WTC11 (cell line): ENCODE data around the gene NDUFV2. TPM values are rescaled to one million over a fixed set of nuclear protein-coding genes. Genes with fewer than 3 reads are reported as not detected.
"Not testable (repeated sequence)": the region's sequence is repeated elsewhere in the genome, so short reads cannot be mapped to it uniquely, and the experiment has no call there.

ENCODE experiments used
- ATAC-seq: fragments of 200-7000 bp; cut with Tn5 transposase; 2 replicates; pipeline ENCODE4 v1.10.0; 2021; ENCODE audit warnings: mild to moderate bottlenecking, moderate library complexity
- CTCF ChIA-PET: fragments of 300-600 bp; sonication (Branson Sonifier 250); formaldehyde crosslinking; loops from one replicate; lab custom pipeline; 2021; ENCODE audit warnings: antibody characterized with exemption; lab: Charles Lee
- POLR2A ChIA-PET: fragments of 350-600 bp; sonication (Branson Sonifier 250); formaldehyde crosslinking; loops from one replicate; lab custom pipeline; 2021; ENCODE audit warnings: antibody characterized with exemption; lab: Charles Lee
- DNase-seq: peaks from one replicate; pipeline ENCODE4 v3.0.0; 2021; ENCODE audit warnings: low spot score
- H3K27ac Mint-ChIP-seq: 2 replicates; pipeline ENCODE4 v1.8.0; 2021; ENCODE audit warnings: mixed read lengths
- H3K27me3 Mint-ChIP-seq: 2 replicates; pipeline ENCODE4 v1.8.0; 2021; ENCODE audit warnings: low read depth, mild to moderate bottlenecking, moderate library complexity, mixed read lengths
- H3K36me3 Mint-ChIP-seq: 2 replicates; pipeline ENCODE4 v1.8.0; 2021; ENCODE audit warnings: mixed read lengths
- H3K4me1 Mint-ChIP-seq: 2 replicates; pipeline ENCODE4 v1.8.0; 2022; ENCODE audit warnings: mixed read lengths
- H3K4me3 Mint-ChIP-seq: 2 replicates; pipeline ENCODE4 v1.8.0; 2021; ENCODE audit warnings: mild to moderate bottlenecking, moderate library complexity, mixed read lengths
- H3K9me3 Mint-ChIP-seq: 2 replicates; pipeline ENCODE4 v1.8.0; 2021; ENCODE audit warnings: mixed read lengths
- ARID4B ChIP-seq: sonication (generic); formaldehyde crosslinking; IDR thresholded peaks from 2 replicates; pipeline ENCODE4 v1.8.0; 2023; ENCODE audit warnings: missing genetic modification reagents, mild to moderate bottlenecking, borderline replicate concordance
- IRF2 ChIP-seq: sonication (generic); formaldehyde crosslinking; IDR thresholded peaks from 2 replicates; pipeline ENCODE4 v1.8.0; 2022; ENCODE audit warnings: low read depth, missing genetic modification reagents, borderline replicate concordance
- RELA ChIP-seq: sonication (generic); formaldehyde crosslinking; IDR thresholded peaks from 2 replicates; pipeline ENCODE4 v1.8.1; 2022; ENCODE audit warnings: missing genetic modification reagents, mild to moderate bottlenecking, borderline replicate concordance
- ZNF121 ChIP-seq: sonication (generic); formaldehyde crosslinking; IDR thresholded peaks from 2 replicates; pipeline ENCODE4 v1.8.0; 2023; ENCODE audit warnings: missing genetic modification reagents
- ZNF138 ChIP-seq: sonication (generic); formaldehyde crosslinking; conservative IDR thresholded peaks from 2 replicates; pipeline ENCODE4 v1.8.1; 2022; ENCODE audit warnings: mild to moderate bottlenecking, moderate library complexity, missing genetic modification reagents
- ZNF396 ChIP-seq: fragments of 250-450 bp; sonication (Bioruptor Pico); IDR thresholded peaks from 2 replicates; pipeline ENCODE4 v1.8.0; 2021; ENCODE audit warnings: mild to moderate bottlenecking, moderate library complexity, borderline replicate concordance
- ZSCAN18 ChIP-seq: fragments of 250-450 bp; sonication (Bioruptor Pico); IDR thresholded peaks from 2 replicates; pipeline ENCODE4 v2.1.2; 2022; ENCODE audit warnings: mild to moderate bottlenecking, moderate library complexity
- total RNA-seq: library from RNA; stranded (reverse); gene quantifications from 3 replicates; pipeline ENCODE4 v1.2.3, GENCODE V29; 2021

NDUFV2 gene
- total RNA-seq, 1 experiment from 2014 or later: 192 TPM

GRCh38 chr18:9160014-9160413 lies 57.5 kb downstream of the NDUFV2 start:
- H3K4me3 Mint-ChIP-seq: no peak overlapping the region
- H3K27me3 Mint-ChIP-seq: peaks cover 2% of the 10 kb centered on the region; the same call in 1 of the 2 replicates
- ChIA-PET POLR2A (no interaction called here), CTCF (interaction anchor here (0.6 kb wide), 1 partner anchor 12 kb away, joined by 3 read pairs; no protein-coding TSS in a partner anchor)
- ATAC-seq (no peak), DNase-seq (no peak)
- peaks cover 34% of the 10 kb centered on the region for H3K9me3 Mint-ChIP-seq
- TF ChIP-seq ZNF138 (CRISPR knock-in tag): no peak
- no peak for TF ChIP-seq ZSCAN18 (CRISPR knock-in tag)
- no peak for TF ChIP-seq ZNF396
- no peak for TF ChIP-seq ARID4B (CRISPR knock-in tag)
- no peak for TF ChIP-seq RELA
- TF ChIP-seq ZNF121 (CRISPR knock-in tag): no peak
- TF ChIP-seq IRF2 (CRISPR knock-in tag): no peak
- H3K4me1 Mint-ChIP-seq: no peaks in the 10 kb centered on the region
- no peak overlapping the region for H3K27ac Mint-ChIP-seq
- H3K36me3 Mint-ChIP-seq: peaks cover 29% of the 10 kb centered on the region

GRCh38 chr18:9162663-9163062 lies 60.2 kb downstream of the NDUFV2 start:
- not testable (repeated sequence) for H3K4me3 Mint-ChIP-seq
- H3K36me3 Mint-ChIP-seq: peaks cover 33% of the 10 kb centered on the region

GRCh38 chr18:9164149-9164548 lies 61.6 kb downstream of the NDUFV2 start:
- DNase-seq, H3K4me1 Mint-ChIP-seq, POLR2A ChIA-PET, CTCF ChIA-PET, ATAC-seq, H3K27ac Mint-ChIP-seq, H3K27me3 Mint-ChIP-seq, H3K4me3 Mint-ChIP-seq: not testable (repeated sequence)
- Mint-ChIP-seq H3K9me3 (peaks cover 39% of the 10 kb centered on the region), H3K36me3 (peaks cover 34% of the 10 kb centered on the region)

More at GRCh38 chr18:9162663-9163062, 60.2 kb downstream of the NDUFV2 start:
- POLR2A ChIA-PET, H3K27me3 Mint-ChIP-seq, DNase-seq, CTCF ChIA-PET, H3K4me1 Mint-ChIP-seq, ATAC-seq, H3K27ac Mint-ChIP-seq: not testable (repeated sequence)
- peaks cover 37% of the 10 kb centered on the region for H3K9me3 Mint-ChIP-seq

- H3K27ac Mint-ChIP-seq, ATAC-seq, H3K27me3 Mint-ChIP-seq, H3K4me1 Mint-ChIP-seq, H3K4me3 Mint-ChIP-seq, CTCF ChIA-PET, DNase-seq, POLR2A ChIA-PET: not testable (repeated sequence)
- Mint-ChIP-seq H3K9me3 (peaks cover 48% of the 10 kb centered on the region), H3K36me3 (peaks cover 47% of the 10 kb centered on the region)
Observed at GRCh38 chr18:9165883-9166282, 63.4 kb downstream of the NDUFV2 start.

- H3K4me1 Mint-ChIP-seq, H3K27me3 Mint-ChIP-seq, CTCF ChIA-PET, ATAC-seq, H3K4me3 Mint-ChIP-seq, DNase-seq, POLR2A ChIA-PET, H3K27ac Mint-ChIP-seq: not testable (repeated sequence)
- Mint-ChIP-seq H3K9me3 (peaks cover 27% of the 10 kb centered on the region), H3K36me3 (peaks cover 30% of the 10 kb centered on the region)
Observed at GRCh38 chr18:9169515-9169914, 67.0 kb downstream of the NDUFV2 start.
